Measurements from ENCODE around the gene C16orf86. TPM values are rescaled to one million over a fixed set of nuclear protein-coding genes. Genes with fewer than 3 reads are reported as not detected.

The C16orf86 gene
- total RNA-seq, 2 donors from 2014 or later: 1.1 to 1.4 TPM

DNA sequence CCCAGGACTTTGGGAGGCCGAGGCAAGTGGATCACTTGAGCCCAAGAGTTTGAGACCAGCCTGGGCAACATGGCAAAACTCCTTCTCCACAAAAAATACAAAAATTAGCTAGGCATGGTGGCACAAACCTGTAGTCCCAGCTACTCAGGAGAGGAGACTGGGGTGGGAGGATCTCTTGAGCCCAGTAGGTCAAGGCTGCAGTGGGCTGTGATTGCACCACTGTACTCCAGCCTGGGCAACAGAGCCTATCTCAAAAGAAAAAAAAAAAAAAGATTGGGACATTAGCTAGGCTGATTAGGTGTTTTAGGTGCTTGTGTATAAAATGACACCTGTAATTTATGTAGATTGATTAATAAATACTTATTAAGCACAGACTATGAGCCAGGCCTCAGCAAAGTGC lies 42.4 kb downstream of the C16orf86 start:
- Histone ChIP-seq H3K9ac (ENCODE audit: low read depth in 2 of 2, low read length in 2 of 2) (no peak overlapping the region), H3K27ac (no peak overlapping the region), H3K4me1 (no peaks in the 10 kb centered on the region), H3K27me3 (no peaks in the 10 kb centered on the region), H3K9me3 (no peaks in the 10 kb centered on the region), H3K4me3 (no peak overlapping the region), H3K36me3 (no peaks in the 10 kb centered on the region)
- DNase-seq: no peak
- intact Hi-C loops (cut with DNase I): no loop called here
- TF ChIP-seq, protein P1, sequence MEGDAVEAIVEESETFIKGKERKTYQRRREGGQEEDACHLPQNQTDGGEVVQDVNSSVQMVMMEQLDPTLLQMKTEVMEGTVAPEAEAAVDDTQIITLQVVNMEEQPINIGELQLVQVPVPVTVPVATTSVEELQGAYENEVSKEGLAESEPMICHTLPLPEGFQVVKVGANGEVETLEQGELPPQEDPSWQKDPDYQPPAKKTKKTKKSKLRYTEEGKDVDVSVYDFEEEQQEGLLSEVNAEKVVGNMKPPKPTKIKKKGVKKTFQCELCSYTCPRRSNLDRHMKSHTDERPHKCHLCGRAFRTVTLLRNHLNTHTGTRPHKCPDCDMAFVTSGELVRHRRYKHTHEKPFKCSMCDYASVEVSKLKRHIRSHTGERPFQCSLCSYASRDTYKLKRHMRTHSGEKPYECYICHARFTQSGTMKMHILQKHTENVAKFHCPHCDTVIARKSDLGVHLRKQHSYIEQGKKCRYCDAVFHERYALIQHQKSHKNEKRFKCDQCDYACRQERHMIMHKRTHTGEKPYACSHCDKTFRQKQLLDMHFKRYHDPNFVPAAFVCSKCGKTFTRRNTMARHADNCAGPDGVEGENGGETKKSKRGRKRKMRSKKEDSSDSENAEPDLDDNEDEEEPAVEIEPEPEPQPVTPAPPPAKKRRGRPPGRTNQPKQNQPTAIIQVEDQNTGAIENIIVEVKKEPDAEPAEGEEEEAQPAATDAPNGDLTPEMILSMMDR (IDR thresholded peaks at IDR 0.05): no peak

GRCh38 chr16:67710607-67711006 lies 44.0 kb downstream of the C16orf86 start:
- Histone ChIP-seq H3K9me3 (no peaks in the 10 kb centered on the region), H3K36me3 (no peaks in the 10 kb centered on the region), H3K4me3 (no peak overlapping the region), H3K27ac (no peak overlapping the region), H3K27me3 (no peaks in the 10 kb centered on the region), H3K9ac (ENCODE audit: low read depth in 2 of 2, low read length in 2 of 2) (no peak overlapping the region), H3K4me1 (no peaks in the 10 kb centered on the region)
- DNase-seq: no peak
- TF ChIP-seq, protein P1 (IDR thresholded peaks at IDR 0.05): no peak
- intact Hi-C loops (cut with DNase I): no loop called here

DNA sequence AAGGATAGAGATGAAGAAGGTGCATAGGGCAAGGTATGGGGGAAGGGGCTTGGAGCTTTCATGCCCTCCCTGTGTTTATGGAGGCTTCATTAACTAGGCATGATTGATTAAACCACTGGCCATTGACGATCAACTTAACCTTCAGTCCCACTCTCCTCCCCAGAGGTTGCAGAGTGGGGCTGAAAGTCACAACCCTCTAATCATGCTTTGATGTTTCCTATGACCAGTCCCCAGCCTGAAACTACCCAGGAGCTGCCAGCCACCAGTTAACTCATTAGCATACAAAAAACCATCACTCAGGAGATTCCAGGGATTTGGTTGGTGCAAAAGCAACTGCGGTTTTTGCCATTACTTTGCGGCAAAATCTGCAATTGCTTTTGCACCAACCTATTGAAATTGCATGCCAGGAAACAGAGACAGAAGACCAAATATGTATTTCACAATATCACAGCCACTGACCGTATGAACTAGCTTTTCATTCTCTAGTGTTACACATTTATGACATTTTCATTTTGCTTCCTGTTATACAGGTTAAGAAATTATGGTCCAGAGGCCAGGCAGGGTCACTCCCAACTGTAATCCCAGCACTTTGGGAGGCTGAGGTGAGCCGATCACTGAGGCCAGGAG lies 47.1 kb downstream of the C16orf86 start:
- intact Hi-C loops (cut with DNase I): no loop called here
- H3K27ac ChIP-seq: no peak overlapping the region
- H3K4me1 ChIP-seq: peaks cover 14% of the 10 kb centered on the region
- peak overlapping the region in 1 of 2 donors; percentile 7 for H3K9ac ChIP-seq (ENCODE audit: low read depth in 2 of 2, low read length in 2 of 2)
- no peaks in the 10 kb centered on the region for H3K9me3 ChIP-seq
- H3K36me3 ChIP-seq: no peaks in the 10 kb centered on the region
- DNase-seq: no peak
- H3K4me3 ChIP-seq: no peak overlapping the region
- H3K27me3 ChIP-seq: no peaks in the 10 kb centered on the region
- TF ChIP-seq, protein P1 (IDR thresholded peaks at IDR 0.05): no peak

- Histone ChIP-seq H3K9ac (ENCODE audit: low read depth in 2 of 2, low read length in 2 of 2) (no peak overlapping the region), H3K9me3 (no peaks in the 10 kb centered on the region), H3K4me1 (peaks cover 14% of the 10 kb centered on the region), H3K4me3 (no peak overlapping the region), H3K27me3 (no peaks in the 10 kb centered on the region), H3K36me3 (no peaks in the 10 kb centered on the region), H3K27ac (no peak overlapping the region)
- DNase-seq: no peak
- intact Hi-C loops (cut with DNase I): no loop called here
- TF ChIP-seq, protein P1 (IDR thresholded peaks at IDR 0.05): no peak
Observed at GRCh38 chr16:67714522-67714921, 47.9 kb downstream of the C16orf86 start.

GRCh38 chr16:67716097-67716496 lies 49.5 kb downstream of the C16orf86 start:
- H3K27me3 ChIP-seq: no peaks in the 10 kb centered on the region
- H3K36me3 ChIP-seq: no peaks in the 10 kb centered on the region
- H3K9ac ChIP-seq (ENCODE audit: low read depth in 2 of 2, low read length in 2 of 2): no peak overlapping the region
- H3K4me1 ChIP-seq: peaks cover 14% of the 10 kb centered on the region
- no peak for DNase-seq
- H3K9me3 ChIP-seq: no peaks in the 10 kb centered on the region
- H3K4me3 ChIP-seq: no peak overlapping the region
- intact Hi-C loops (cut with DNase I): loop anchor here (5.0 kb wide), 1 partner anchor 39 kb away; no protein-coding TSS in a partner anchor
- peak overlapping the region; percentile 37 for H3K27ac ChIP-seq
- TF ChIP-seq, protein P1 (IDR thresholded peaks at IDR 0.05): no peak

Other genes starting within 250 kb of the C16orf86 start
- 100 to 1,000 TPM; 348 to 378 TPM for gene HSD11B2, start 235.7 kb upstream of the C16orf86 start, total RNA-seq
- gene ATP6V0D1, start 185.7 kb upstream of the C16orf86 start, total RNA-seq: 100 to 1,000 TPM; 194 to 195 TPM
- not detected for gene AGRP, start 183.3 kb upstream of the C16orf86 start, total RNA-seq
- 10 to 100 TPM; 14.4 to 19.0 TPM for gene RIPOR1, start 138.0 kb upstream of the C16orf86 start, total RNA-seq
- 10 to 100 TPM; 37.0 to 47.3 TPM for gene CTCF, start 104.3 kb upstream of the C16orf86 start, total RNA-seq
- gene CARMIL2, start 21.7 kb upstream of the C16orf86 start, total RNA-seq: 1 to 10 TPM; 1.9 to 2.5 TPM
- gene ACD, start 6.6 kb upstream of the C16orf86 start, total RNA-seq: 10 to 100 TPM; 11.8 to 27.5 TPM
- gene PARD6A, start 5.9 kb upstream of the C16orf86 start, total RNA-seq: 10 to 100 TPM in 1 of 2 donors, 1 to 10 TPM in 1; 4.6 to 10.3 TPM
- gene ENKD1, start 64 bp upstream of the C16orf86 start, total RNA-seq: 10 to 100 TPM in 1 of 2 donors, 1 to 10 TPM in 1; 9.1 to 13.0 TPM
- gene GFOD2, start 52.5 kb downstream of the C16orf86 start, total RNA-seq: 10 to 100 TPM; 22.1 to 33.8 TPM
- 10 to 100 TPM; 14.7 to 22.5 TPM for gene RANBP10, start 139.7 kb downstream of the C16orf86 start, total RNA-seq
- under 1 TPM; 0.13 to 0.30 TPM for gene TSNAXIP1, start 140.1 kb downstream of the C16orf86 start, total RNA-seq
- 10 to 100 TPM; 22.0 to 33.2 TPM for gene THAP11, start 175.5 kb downstream of the C16orf86 start, total RNA-seq
- 100 to 1,000 TPM in 1 of 2 donors, 10 to 100 TPM in 1; 58.3 to 108 TPM for gene NUTF2, start 180.1 kb downstream of the C16orf86 start, total RNA-seq
- 10 to 100 TPM; 25.6 to 38.9 TPM for gene CENPT, start 180.9 kb downstream of the C16orf86 start, total RNA-seq
- 10 to 100 TPM; 58.6 to 96.5 TPM for gene EDC4, start 206.2 kb downstream of the C16orf86 start, total RNA-seq
- under 1 TPM; 0.93 to 0.96 TPM for gene NRN1L, start 218.1 kb downstream of the C16orf86 start, total RNA-seq
- gene PSKH1, start 226.4 kb downstream of the C16orf86 start, total RNA-seq: 10 to 100 TPM; 24.5 to 34.7 TPM

Data from colonic mucosa (tissue), 4 donors.